ENCODE results near the gene ARHGAP4.

ARHGAP4 gene

GRCh38 chrX:153903991-153904957 lies 21.8 kb downstream of the ARHGAP4 start, which contains the start of gene AVPR2:
Gene AVPR2 (plus strand): TSS chrX:153904673. CDS start chrX:153905146, 473 bp downstream.
- no peak for TF ChIP-seq PAX5 (IDR thresholded peaks at IDR 0.05; ENCODE audit: insufficient read depth, low read length, severe bottlenecking)
- no peak for TF ChIP-seq POLR2AphosphoS5 (IDR thresholded peaks at IDR 0.05; ENCODE audit: low read depth, low read length)
- TF ChIP-seq POLR2A (IDR thresholded peaks at IDR 0.05; ENCODE audit: low read depth, low read length): no peak
- no peak for TF ChIP-seq POU2F2 (IDR thresholded peaks at IDR 0.05; ENCODE audit: low read depth, low read length)
- TF ChIP-seq TAF1 (IDR thresholded peaks at IDR 0.05; ENCODE audit: low read depth, low read length): no peak
- no peak for TF ChIP-seq SPI1 (IDR thresholded peaks at IDR 0.05; ENCODE audit: low read depth, low read length)
- DNase-seq (ENCODE audit: insufficient read length, low spot score): no peak
- FAIRE-seq: peak; percentile 23

- TF ChIP-seq POU2F2 (IDR thresholded peaks at IDR 0.05; ENCODE audit: low read depth, low read length) (no peak), TAF1 (IDR thresholded peaks at IDR 0.05; ENCODE audit: low read depth, low read length) (no peak), SPI1 (IDR thresholded peaks at IDR 0.05; ENCODE audit: low read depth, low read length) (no peak), PAX5 (IDR thresholded peaks at IDR 0.05; ENCODE audit: insufficient read depth, low read length, severe bottlenecking) (no peak), POLR2A (IDR thresholded peaks at IDR 0.05; ENCODE audit: low read depth, low read length) (no peak), POLR2AphosphoS5 (IDR thresholded peaks at IDR 0.05; ENCODE audit: low read depth, low read length) (no peak)
- FAIRE-seq (peak; percentile 96), DNase-seq (ENCODE audit: insufficient read length, low spot score) (no peak)
Observed at GRCh38 chrX:153903238-153903980, 22.7 kb downstream of the ARHGAP4 start.

- no peak for FAIRE-seq
- no peak for TF ChIP-seq POLR2AphosphoS5 (IDR thresholded peaks at IDR 0.05; ENCODE audit: low read depth, low read length)
- no peak for DNase-seq (ENCODE audit: insufficient read length, low spot score)
Observed at GRCh38 chrX:153902385-153902784, 23.7 kb downstream of the ARHGAP4 start.

GRCh38 chrX:153901753-153902140 lies 24.3 kb downstream of the ARHGAP4 start:
- DNase-seq (ENCODE audit: insufficient read length, low spot score) (no peak), FAIRE-seq (no peak)
- TF ChIP-seq SPI1 (IDR thresholded peaks at IDR 0.05; ENCODE audit: low read depth, low read length) (no peak), POLR2AphosphoS5 (IDR thresholded peaks at IDR 0.05; ENCODE audit: low read depth, low read length) (no peak), POLR2A (IDR thresholded peaks at IDR 0.05; ENCODE audit: low read depth, low read length) (no peak), TAF1 (IDR thresholded peaks at IDR 0.05; ENCODE audit: low read depth, low read length) (no peak), PAX5 (IDR thresholded peaks at IDR 0.05; ENCODE audit: insufficient read depth, low read length, severe bottlenecking) (no peak), POU2F2 (IDR thresholded peaks at IDR 0.05; ENCODE audit: low read depth, low read length) (no peak)

GRCh38 chrX:153900831-153901752 lies 25.0 kb downstream of the ARHGAP4 start:
- FAIRE-seq (peak; percentile 96), DNase-seq (ENCODE audit: insufficient read length, low spot score) (peak; percentile 68)
- TF ChIP-seq POLR2AphosphoS5 (IDR thresholded peaks at IDR 0.05; ENCODE audit: low read depth, low read length): no peak
- peak; percentile 69 for TF ChIP-seq SPI1 (IDR thresholded peaks at IDR 0.05; ENCODE audit: low read depth, low read length)

- no peak for DNase-seq (ENCODE audit: insufficient read length, low spot score)
- no peak for FAIRE-seq
Observed at GRCh38 chrX:153897899-153898298, 28.2 kb downstream of the ARHGAP4 start.

GRCh38 chrX:153889123-153889522 lies 36.9 kb downstream of the ARHGAP4 start:
- DNase-seq (ENCODE audit: insufficient read length, low spot score) (no peak), FAIRE-seq (no peak)
- no peak for TF ChIP-seq PAX5 (IDR thresholded peaks at IDR 0.05; ENCODE audit: insufficient read depth, low read length, severe bottlenecking)

More at GRCh38 chrX:153897899-153898298, 28.2 kb downstream of the ARHGAP4 start:
- TF ChIP-seq POLR2AphosphoS5 (IDR thresholded peaks at IDR 0.05; ENCODE audit: low read depth, low read length): no peak
- TF ChIP-seq POU2F2 (IDR thresholded peaks at IDR 0.05; ENCODE audit: low read depth, low read length): no peak
- TF ChIP-seq PAX5 (IDR thresholded peaks at IDR 0.05; ENCODE audit: insufficient read depth, low read length, severe bottlenecking): no peak
- no peak for TF ChIP-seq SPI1 (IDR thresholded peaks at IDR 0.05; ENCODE audit: low read depth, low read length)
- no peak for TF ChIP-seq TAF1 (IDR thresholded peaks at IDR 0.05; ENCODE audit: low read depth, low read length)
- no peak for TF ChIP-seq POLR2A (IDR thresholded peaks at IDR 0.05; ENCODE audit: low read depth, low read length)

GRCh38 chrX:153888344-153888743 lies 37.7 kb downstream of the ARHGAP4 start:
- TF ChIP-seq POU2F2 (IDR thresholded peaks at IDR 0.05; ENCODE audit: low read depth, low read length) (no peak), SPI1 (IDR thresholded peaks at IDR 0.05; ENCODE audit: low read depth, low read length) (peak; percentile 60)
- FAIRE-seq (peak; percentile 93), DNase-seq (ENCODE audit: insufficient read length, low spot score) (no peak)

GRCh38 chrX:153887385-153887784 lies 38.7 kb downstream of the ARHGAP4 start:
- no peak for TF ChIP-seq POU2F2 (IDR thresholded peaks at IDR 0.05; ENCODE audit: low read depth, low read length)
- TF ChIP-seq POLR2A (IDR thresholded peaks at IDR 0.05; ENCODE audit: low read depth, low read length): no peak
- TF ChIP-seq TAF1 (IDR thresholded peaks at IDR 0.05; ENCODE audit: low read depth, low read length): no peak
- TF ChIP-seq PAX5 (IDR thresholded peaks at IDR 0.05; ENCODE audit: insufficient read depth, low read length, severe bottlenecking): no peak
- no peak for TF ChIP-seq POLR2AphosphoS5 (IDR thresholded peaks at IDR 0.05; ENCODE audit: low read depth, low read length)
- TF ChIP-seq SPI1 (IDR thresholded peaks at IDR 0.05; ENCODE audit: low read depth, low read length): no peak
- FAIRE-seq (no peak), DNase-seq (ENCODE audit: insufficient read length, low spot score) (no peak)
